GM23338 (cell line): Measurements from ENCODE around the gene KCNJ10.

Experiments used
- POLR2AphosphoS5 ChIP-seq: IDR thresholded peaks from 2 replicates; pipeline ENCODE4 v1.6.1; 2016; ENCODE audit warnings: antibody characterized with exemption, low read depth
- TF ChIP-seq, protein P1 (sequence below): IDR thresholded peaks from one replicate; pipeline ENCODE4 v1.6.1; 2018; ENCODE audit warnings: antibody characterized with exemption; ENCODE audit not compliant: unreplicated experiment
- TF ChIP-seq, protein P2 (sequence below), 2 experiments: fragments of 200-600 bp in 1 of 2; sonication (generic) in 1 of 2; conservative IDR thresholded peaks; 2 replicates each; pipeline versions ENCODE4 v1.5.1 to v1.6.1; 2016 to 2017; ENCODE audit warnings: antibody characterized with exemption in 2 of 2, low read depth in 2 of 2, mild to moderate bottlenecking in 2 of 2, moderate library complexity in 1 of 2
- TF ChIP-seq, protein P3 (sequence below): IDR thresholded peaks from 2 replicates; pipeline ENCODE4 v1.6.1; 2016; ENCODE audit warnings: antibody characterized with exemption

DNA sequence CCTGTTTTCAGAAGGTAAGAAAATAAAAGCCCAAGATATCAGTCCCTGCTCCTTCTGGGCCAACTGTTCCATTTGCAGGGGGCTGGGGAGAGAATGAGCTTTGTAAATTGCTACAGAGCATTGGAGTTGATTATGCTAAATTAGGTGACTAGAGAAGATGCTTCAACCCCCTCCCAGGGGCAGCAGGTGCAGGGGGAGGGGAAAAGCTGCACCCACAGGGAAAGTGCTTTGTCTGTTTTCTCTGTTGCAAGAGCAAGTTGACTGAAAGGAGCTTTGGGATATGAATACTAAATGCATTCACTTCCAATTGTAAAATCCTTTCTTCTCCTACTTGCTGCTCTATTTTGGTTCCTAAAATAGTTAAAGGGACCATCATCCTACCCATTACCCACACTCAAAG is 21.6 kb downstream of the KCNJ10 start:
- TF ChIP-seq, protein P1, sequence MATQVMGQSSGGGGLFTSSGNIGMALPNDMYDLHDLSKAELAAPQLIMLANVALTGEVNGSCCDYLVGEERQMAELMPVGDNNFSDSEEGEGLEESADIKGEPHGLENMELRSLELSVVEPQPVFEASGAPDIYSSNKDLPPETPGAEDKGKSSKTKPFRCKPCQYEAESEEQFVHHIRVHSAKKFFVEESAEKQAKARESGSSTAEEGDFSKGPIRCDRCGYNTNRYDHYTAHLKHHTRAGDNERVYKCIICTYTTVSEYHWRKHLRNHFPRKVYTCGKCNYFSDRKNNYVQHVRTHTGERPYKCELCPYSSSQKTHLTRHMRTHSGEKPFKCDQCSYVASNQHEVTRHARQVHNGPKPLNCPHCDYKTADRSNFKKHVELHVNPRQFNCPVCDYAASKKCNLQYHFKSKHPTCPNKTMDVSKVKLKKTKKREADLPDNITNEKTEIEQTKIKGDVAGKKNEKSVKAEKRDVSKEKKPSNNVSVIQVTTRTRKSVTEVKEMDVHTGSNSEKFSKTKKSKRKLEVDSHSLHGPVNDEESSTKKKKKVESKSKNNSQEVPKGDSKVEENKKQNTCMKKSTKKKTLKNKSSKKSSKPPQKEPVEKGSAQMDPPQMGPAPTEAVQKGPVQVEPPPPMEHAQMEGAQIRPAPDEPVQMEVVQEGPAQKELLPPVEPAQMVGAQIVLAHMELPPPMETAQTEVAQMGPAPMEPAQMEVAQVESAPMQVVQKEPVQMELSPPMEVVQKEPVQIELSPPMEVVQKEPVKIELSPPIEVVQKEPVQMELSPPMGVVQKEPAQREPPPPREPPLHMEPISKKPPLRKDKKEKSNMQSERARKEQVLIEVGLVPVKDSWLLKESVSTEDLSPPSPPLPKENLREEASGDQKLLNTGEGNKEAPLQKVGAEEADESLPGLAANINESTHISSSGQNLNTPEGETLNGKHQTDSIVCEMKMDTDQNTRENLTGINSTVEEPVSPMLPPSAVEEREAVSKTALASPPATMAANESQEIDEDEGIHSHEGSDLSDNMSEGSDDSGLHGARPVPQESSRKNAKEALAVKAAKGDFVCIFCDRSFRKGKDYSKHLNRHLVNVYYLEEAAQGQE = no peak
- TF ChIP-seq, protein P2, sequence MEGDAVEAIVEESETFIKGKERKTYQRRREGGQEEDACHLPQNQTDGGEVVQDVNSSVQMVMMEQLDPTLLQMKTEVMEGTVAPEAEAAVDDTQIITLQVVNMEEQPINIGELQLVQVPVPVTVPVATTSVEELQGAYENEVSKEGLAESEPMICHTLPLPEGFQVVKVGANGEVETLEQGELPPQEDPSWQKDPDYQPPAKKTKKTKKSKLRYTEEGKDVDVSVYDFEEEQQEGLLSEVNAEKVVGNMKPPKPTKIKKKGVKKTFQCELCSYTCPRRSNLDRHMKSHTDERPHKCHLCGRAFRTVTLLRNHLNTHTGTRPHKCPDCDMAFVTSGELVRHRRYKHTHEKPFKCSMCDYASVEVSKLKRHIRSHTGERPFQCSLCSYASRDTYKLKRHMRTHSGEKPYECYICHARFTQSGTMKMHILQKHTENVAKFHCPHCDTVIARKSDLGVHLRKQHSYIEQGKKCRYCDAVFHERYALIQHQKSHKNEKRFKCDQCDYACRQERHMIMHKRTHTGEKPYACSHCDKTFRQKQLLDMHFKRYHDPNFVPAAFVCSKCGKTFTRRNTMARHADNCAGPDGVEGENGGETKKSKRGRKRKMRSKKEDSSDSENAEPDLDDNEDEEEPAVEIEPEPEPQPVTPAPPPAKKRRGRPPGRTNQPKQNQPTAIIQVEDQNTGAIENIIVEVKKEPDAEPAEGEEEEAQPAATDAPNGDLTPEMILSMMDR (conservative IDR thresholded peaks at IDR 0.05; ENCODE audit: low read depth in 2 of 2) = no peak
- TF ChIP-seq POLR2AphosphoS5 = no peak
- TF ChIP-seq, protein P3, sequence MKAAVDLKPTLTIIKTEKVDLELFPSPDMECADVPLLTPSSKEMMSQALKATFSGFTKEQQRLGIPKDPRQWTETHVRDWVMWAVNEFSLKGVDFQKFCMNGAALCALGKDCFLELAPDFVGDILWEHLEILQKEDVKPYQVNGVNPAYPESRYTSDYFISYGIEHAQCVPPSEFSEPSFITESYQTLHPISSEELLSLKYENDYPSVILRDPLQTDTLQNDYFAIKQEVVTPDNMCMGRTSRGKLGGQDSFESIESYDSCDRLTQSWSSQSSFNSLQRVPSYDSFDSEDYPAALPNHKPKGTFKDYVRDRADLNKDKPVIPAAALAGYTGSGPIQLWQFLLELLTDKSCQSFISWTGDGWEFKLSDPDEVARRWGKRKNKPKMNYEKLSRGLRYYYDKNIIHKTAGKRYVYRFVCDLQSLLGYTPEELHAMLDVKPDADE = no peak
